UCSD-AML1 (cell line): ENCODE results near the gene JMJD8.
"Not testable (repeated sequence)": the region's sequence is repeated elsewhere in the genome, so short reads cannot be mapped to it uniquely, and the experiment has no call there.

Experiments used
- DNase-seq: peaks from one replicate; lab custom pipeline; 2025; ENCODE audit not compliant: unreplicated experiment; lab: John Stamatoyannopoulos, UW

Gene JMJD8

DNA sequence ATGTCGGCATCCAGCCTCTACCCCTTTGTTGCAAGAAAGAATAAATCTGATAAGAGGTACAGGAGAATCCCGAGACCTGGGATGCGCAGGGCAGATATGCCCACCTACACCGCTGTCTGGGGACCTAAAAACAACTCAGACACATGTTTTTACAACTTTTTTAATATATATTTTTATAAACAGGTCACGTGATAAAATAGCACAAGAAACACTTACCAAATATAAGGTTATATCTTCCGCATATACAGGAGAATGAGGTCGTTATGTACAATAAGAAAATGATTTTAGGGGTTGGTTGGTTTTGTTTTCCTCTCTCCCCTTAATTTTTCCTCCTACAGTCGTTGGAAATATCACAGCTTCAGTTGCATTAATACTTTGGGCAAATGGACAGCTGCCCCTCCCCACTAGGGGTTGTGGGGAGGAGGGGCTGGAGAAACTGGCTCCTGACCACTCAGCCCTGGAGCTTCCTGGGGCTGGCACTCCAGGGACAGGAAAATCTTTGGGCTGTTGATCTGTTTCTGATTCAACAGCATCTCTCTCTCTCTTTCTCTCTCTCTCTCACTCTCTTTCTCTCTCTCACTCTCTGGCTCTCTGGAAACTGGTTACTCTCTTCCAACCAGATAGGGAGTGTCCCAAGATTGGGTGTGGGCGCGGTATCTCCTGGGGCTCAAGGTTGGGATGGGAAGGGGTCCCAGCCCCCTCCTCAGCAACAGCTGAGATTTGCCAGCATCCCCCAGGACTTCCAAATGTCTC, 8.4 kb upstream of the JMJD8 start:
- no peak for DNase-seq

DNA sequence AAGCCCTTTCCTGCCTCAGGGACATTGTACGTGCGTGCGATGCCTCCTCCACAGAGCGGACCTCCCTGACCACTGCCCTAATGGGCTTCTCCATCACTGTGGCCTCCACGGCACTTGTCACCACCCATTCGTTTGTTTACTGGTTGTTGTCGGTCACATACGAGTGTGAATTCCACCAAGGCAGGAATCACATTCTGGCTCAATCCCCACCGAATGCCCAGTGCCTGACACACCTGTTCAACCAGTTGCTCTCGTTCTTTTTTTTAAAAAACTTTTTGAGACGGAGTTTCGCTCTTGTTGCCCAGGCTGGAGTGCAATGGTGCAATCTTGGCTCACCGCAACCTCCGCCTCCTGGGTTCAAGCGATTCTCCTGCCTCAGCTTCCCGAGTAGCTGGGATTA, 7.1 kb upstream of the JMJD8 start:
- not testable (repeated sequence) for DNase-seq

DNA sequence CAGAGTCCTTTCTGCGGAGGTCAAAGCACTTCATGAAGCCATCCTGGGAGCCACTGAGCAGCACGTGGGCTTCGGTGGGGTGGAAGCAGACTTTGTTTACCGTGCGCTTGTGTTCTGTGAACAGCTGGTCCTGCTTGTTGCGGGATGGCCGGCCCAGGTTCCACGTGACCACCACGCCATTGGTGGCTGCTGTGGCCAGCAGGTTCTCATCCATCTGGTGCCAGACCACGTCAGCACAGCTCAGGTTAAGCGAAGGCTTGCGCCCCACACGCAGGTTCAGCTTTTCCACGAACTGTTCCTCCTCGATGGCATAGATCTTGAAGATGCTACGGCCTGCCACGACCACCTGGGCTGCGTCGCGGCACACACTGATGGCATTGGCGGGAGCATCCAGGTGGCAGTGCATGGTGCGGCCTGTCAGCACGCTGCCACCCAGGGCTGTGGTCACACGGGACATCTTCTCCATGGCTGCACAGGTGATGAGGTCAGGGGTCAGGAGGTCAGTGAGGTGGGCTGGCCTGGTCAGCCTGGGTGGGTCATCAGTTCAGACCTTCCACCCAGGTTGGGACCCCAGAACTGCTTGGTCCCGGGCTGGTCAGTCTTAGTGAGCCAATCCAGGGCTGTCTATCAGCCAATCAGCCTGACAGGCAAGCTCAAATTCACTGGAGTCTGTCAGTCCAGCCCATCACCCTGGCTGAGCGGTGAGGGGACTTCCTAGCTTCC, 5.2 kb upstream of the JMJD8 start:
- no peak for DNase-seq

DNA sequence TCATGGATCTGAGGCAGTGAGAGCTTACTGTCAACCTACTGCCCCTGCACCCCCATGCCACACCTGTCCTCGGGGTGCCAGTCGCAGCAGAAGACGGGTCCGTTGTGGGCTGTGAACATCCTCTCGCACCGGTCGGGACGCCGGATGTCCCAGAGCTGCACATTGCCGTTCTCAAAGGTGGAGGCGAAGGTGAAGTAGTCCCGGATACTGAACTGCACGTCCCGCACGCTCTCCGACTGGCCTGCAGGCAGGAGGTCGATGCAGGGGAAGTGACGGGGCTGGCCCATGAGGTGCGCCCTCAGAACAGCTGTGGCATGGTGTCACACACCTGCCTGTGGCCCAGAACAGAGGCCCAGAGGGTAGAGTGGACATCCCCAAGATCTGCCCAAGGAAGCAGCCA, 3.4 kb upstream of the JMJD8 start:
- no peak for DNase-seq

DNA sequence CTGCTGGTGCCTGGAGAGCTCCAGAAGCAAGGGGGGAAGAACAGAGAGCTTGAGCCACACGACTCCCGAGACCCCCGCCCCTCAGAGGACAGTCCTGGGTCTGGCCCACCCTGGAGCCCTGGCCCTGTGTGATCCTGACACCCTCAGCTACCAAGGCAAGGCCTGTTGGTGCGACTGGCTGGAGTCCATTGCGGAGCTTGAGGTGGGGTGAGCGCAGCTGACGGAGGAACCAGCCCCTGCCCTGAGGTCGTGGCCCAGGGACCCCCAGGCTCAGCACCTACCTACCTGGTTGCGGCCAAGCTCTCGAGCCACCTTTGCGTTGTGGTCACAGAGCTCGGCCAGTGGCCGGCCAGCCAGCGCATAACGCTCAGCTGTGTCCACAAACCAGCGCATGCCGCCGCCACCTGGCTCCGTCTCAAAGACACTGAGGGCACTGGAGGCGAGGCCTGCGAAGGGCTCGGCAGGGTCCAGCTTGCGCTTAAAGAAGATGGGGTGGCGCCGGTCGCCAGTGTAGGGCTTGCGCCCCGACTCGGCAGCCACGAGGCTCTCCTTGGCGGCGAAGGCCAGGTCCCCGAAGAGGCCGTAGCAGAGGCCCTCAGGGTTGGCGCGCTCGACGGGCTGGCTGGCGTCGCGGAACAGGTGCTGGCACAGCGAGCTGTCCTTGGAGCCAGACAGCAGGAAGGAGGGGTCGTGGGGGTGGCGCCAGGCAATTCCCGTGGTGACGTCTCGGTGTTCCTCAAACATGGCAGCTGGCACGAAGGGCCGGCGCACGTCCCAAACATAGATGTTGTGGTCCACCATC, 2.5 kb upstream of the JMJD8 start:
- DNase-seq = no peak

DNA sequence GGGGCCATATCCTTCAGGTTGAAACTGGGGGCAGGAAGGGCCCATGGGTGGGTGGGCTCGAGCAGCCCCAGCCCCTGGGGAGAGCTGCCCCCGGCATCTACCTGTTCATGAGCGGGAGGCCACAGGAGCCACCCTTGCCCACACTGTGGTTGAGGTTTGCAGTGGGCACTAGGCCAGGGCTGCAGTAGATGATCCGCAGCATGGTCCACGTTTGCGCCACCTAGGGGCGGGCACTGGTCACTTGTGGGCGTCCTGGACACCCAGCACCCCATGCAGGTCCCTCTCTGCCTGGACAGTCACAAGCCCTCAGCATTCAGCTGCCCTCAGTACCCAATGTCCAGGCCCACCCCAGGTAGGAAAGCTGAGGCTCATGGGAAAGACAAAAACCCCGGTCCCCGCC, 1.8 kb upstream of the JMJD8 start:
- DNase-seq = peak; percentile 45

DNA sequence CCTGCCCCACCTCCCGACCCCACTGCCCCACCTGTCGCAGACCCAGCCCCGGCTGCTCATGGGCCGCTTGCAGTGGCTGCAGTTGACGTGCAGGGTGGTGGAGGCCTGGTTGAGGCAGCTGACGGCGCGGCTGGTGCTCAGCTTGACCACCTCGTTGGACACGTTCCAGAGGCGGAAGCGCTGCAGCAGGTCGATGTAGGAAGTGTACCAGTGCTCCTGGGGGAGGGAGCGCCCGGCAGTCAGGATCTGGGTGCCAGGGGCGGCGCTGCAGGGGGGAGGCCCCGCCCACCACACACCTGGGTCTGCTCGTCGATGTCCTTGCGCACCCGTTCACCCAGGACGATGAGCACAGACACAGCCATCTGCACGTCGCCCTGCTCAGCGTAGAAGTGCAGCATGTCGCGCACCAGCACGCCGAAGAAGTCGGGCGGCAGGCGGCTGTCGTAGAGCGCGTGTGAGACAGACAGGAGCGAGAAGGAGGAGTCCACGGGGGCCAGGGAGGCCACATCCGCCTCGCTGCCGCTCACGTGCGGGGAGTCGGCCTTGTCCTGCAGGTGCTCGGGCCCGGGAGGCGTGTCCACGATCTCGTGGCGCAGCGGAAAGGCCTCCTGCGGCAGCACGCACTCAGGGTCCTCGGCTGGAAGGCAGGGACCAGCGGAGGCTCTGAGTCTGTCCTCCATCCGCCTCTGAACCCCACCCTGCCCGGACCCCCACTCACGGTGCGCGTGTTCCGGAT, 995 bp upstream of the JMJD8 start:
- DNase-seq = no peak

DNA sequence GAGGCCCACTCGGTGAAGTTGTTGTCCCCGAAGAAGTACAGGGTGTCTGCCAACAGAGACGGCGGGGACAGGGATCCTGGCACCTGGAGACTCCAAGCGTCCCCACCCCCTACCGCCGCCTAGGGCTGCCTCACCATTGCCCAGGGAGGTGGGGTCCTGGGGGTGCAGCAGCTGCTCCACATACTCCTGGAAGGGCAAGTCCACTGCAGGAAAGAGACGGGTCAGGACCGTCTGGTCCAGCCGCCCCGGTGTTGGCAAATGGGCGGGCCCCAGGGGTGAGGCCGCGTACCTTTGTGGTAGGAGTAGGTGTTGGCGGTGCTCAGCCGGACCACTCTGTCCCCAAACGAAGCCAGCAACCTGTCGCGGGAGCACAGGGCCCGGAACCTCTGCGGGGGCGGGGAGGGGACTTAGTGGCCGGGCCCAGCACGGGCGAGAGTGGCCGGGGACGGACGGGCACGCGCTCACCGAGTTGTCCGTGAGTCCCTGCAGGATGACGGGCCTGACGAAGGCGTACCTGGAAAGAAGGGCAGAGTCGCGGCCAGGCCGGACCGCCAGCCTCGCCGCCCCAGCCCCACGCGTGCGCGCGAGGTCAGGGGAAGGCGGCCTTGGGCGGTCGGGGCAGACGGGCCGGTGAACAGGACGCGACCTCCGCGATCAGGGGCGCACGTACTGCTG, 601 bp downstream of the JMJD8 start:
- no peak for DNase-seq

DNA sequence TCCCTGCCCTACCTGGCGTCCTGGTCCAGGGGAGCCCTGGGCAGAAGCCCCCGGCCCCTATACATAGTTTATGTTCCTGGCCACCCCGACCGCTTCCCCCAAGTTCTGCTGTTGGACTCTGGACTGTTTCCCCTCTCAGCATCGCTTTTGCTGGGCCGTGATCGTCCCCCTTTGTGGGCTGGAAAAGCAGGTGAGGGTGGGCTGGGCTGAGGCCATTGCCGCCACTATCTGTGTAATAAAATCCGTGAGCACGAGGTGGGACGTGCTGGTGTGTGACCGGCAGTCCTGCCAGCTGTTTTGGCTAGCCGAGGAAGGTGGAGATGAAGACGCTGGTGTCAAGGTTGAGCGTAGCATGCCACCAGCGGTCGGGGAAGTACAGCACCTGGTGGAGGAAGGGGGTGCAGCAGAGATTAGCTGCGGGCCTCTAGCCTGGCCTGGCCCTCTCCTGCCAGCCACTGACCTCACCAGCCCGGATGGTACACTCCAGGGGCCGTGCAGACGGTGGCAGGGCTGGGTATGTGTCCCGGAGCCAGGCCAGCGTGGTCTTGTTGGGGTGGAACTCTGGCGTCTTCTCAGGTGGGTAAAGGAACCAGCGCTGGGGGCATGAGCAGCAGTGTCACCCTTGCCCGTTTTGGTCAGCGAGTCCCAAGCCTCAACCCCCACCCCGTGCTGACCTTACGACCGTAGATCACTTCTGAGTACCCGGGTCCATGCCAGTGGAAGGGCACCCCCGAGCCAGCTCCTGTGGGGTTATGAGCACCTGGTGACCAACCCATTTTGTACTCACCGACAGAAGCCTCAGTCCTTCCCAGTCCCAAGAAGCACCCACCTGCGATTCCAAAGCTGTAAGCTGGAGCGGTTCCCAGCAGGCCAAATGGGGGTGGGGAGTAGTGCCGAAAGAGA, 1.4 kb downstream of the JMJD8 start:
- no peak for DNase-seq

DNA sequence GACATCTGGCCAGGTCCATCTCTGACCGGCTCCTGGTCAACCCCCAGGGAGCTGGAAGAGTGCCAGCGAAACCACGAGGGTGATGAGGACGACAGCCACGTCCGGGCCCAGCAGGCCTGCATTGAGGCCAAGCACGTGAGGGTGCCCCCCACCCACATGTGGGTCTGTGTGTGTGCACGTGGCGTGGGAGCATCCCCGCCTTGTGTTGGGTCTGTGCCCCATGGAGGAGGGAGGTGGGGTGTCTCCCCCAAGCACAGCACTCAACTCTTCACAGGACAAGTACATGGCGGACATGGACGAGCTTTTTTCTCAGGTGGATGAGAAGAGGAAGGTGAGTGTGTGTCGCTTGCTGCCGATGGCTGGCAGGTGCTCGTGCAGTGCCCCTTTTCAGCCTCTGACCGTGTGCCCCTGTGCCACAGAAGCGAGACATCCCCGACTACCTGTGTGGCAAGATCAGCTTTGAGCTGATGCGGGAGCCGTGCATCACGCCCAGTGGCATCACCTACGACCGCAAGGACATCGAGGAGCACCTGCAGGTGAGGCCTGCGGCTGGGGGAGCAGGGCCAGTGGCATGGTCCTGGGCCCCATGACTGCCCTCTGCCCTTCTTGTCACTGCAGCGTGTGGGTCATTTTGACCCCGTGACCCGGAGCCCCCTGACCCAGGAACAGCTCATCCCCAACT, 2.2 kb downstream of the JMJD8 start:
- DNase-seq = no peak

DNA sequence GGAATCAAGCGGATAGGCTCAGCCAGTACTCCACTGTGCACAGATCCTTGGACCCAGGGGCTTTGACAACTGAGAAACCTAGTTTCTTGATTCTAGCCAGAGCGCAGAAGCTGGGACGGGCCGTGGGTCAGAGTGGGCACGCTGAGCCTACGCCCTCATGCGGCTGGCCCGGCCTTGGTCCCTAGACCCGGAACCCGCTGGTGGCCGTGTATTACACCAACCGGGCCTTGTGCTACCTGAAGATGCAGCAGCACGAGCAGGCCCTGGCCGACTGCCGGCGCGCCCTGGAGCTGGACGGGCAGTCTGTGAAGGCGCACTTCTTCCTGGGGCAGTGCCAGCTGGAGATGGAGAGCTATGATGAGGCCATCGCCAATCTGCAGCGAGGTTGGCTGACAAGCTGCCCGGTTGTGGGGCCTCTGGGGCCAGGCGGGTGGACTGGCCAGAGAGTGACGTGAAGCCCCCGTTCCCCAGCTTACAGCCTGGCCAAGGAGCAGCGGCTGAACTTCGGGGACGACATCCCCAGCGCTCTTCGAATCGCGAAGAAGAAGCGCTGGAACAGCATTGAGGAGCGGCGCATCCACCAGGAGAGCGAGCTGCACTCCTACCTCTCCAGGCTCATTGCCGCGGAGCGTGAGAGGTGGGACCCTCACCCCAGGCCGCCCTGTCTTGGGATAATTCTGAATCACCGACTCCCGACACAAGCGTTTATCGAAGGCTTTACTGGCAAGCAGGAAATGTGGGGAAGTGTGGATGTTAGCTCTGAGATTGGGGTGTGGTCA, 3.0 kb downstream of the JMJD8 start:
- peak; percentile 50 for DNase-seq

DNA sequence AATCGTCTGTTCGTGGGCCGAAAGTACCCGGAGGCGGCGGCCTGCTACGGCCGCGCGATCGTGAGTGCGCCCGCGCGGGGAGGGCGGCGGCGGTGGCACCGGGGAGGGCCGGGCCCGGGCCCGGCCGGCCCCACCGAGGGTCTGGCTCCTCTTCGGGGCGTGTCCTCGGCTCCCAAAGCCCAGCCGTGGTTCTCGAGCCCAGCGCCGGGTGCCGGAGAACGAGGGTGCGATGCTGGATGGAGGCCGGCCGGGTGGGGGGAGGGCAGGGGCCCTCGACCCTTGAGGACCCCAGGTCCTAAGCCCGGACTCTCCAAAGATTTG, 3.5 kb downstream of the JMJD8 start:
- DNase-seq = no peak

DNA sequence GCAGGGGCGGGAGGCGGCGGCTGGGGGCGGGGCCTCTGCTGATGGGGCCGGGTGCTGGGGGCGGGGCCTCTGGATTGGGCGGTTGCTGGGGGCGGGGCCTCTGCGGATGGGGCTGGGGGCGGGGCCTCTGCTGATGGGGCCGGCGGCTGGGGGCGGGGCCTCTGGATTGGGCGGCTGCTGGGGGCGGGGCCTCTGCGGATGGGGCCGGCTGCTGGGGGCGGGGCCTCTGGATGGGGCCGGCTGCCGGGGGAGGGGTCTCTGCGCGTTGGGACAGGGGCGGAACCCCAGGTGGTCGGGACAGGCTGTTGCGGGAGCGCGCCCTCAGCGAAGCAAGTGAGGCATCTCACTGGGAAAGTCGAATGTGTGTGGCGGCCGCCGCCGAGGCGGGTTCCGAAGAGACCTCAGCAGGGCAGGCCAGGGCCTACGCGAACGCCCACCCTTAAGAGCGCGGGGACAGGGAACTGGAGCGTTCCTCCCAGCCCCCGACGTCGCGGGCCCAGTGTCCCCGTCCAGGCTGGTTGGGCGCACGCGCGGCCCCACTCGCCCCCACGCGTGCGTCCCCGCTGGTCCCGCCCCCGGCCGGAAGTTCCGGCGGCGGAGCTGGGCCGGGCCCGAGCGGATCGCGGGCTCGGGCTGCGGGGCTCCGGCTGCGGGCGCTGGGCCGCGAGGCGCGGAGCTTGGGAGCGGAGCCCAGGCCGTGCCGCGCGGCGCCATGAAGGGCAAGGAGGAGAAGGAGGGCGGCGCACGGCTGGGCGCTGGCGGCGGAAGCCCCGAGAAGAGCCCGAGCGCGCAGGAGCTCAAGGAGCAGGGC, 4.1 kb downstream of the JMJD8 start, which contains the start of gene STUB1:
Gene STUB1, plus strand, starts transcription at position 597 of the 811 bp plus-strand sequence. Its CDS starts 116 bp downstream, at position 713.
- peak; percentile 91 for DNase-seq

DNA sequence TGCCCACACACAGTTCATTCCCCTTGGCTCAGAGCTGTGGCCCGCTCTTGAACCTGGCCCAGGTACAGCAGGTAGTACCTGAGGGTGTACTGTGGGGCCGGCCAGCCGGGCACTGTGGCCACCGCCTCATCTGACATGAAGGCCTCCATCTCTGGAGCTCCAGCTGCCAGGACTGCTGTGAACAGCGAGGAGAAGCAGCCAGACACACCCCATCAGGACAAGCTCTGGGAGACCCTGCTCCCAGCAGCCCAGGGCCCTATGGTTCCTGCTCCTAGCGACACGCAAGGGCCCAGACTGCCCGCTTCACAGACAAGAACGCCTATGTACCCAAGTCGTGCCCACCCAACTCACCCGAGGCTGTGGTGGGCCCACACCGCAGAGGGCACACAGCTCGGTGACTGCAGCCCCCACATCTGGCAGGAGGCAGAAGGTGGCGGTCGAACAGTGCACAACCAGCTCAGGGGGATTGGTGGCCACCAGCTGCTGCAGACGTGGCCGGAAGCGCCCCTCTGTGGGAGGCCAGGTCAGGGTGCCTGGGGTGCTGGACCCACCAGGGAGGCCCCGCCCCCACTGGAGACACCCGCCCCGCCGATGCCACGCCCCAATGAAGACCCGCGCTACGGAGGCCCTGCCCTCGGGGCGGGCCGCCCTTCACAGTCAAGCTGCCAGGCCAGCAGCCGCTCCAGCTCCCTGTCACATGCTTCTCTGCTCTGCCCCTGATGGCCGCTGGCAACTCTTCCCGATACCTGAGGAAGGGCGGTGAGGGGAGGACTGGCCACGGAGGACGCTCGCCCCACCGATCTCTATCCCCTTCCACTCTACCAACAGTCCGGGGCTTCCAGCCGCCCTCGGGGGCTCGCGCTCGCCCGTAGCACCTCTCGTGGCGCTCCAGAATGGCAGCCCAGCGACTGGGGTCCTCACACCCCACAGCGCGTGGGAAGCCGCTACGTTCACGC, 5.0 kb downstream of the JMJD8 start:
- peak; percentile 77 for DNase-seq

DNA sequence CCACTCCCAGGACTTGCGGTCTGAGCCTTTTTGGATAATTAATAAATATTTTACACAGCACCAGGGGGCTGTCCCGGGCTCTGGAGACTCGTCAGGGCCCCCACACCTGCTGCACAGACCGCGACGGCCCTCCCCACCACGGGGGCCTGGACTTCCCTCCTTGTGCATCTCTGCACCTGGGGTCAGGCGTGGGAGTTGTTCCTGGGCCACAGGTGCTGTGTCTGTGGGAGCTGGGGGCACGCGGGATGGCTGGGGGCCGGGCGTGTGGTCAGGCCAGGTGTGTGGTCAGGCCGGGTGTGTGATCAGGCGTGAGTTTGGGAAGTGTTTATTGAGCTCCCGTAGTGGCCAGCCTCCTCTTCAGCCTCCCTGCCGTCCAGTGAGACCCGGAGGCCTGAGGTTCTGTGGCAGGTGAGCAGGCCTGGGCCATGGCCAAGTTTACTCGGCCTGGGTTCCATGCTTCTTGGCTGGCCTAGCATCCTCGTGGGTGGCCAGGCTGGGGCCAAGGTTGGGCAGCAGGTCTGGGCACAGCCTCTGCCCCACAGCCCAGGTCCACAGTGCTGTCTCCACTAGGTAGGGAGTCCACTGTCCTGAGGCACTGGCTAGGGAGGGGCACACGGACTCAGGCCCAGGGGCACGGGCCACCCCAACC, 5.8 kb downstream of the JMJD8 start:
- no peak for DNase-seq
